Gastrocnemius medialis (tissue), 4 donors: ENCODE results near the gene FCHSD2. TPM values are rescaled to one million over a fixed set of nuclear protein-coding genes. Genes with fewer than 3 reads are reported as not detected.
A peak's percentile ranks its signal among the peaks of the same experiment; 100 is the strongest.
"Not testable (repeated sequence)": the region's sequence is repeated elsewhere in the genome, so short reads cannot be mapped to it uniquely, and the experiment has no call there.

Source experiments
- ATAC-seq, 2 donors: fragments of 150-250 bp; one replicate each; pipeline ENCODE4 v1.9.1; 2016
- DNase-seq, 2 donors: peaks; one replicate each; pipeline ENCODE4 v3.0.0-alpha.2; 2019
- H3K27ac ChIP-seq, 4 donors: fragments of 200-600 bp; sonication (generic); 1 replicate in 1 of 4; 2 replicates in 3 of 4; pipeline ENCODE4 v1.5.1; 2016 to 2018; ENCODE audit warnings: mild to moderate bottlenecking in 2 of 4, moderate library complexity in 1 of 4
- H3K27me3 ChIP-seq, 3 donors: fragments of 200-600 bp; sonication (generic) in 2 of 3; 1 replicate in 1 of 3; 2 replicates in 2 of 3; pipeline versions ENCODE4 v1.5.1 to v1.6.0; 2016 to 2019; ENCODE audit warnings: mild to moderate bottlenecking in 1 of 3, moderate library complexity in 1 of 3
- H3K36me3 ChIP-seq, 2 donors: fragments of 200-600 bp; sonication (generic) in 1 of 2; one replicate each; pipeline ENCODE4 v1.5.1; 2017 to 2018
- H3K4me1 ChIP-seq, 2 donors: fragments of 200-600 bp; sonication (generic) in 1 of 2; one replicate each; pipeline ENCODE4 v1.5.1; 2016 to 2017; ENCODE audit warnings: mild to moderate bottlenecking in 2 of 2
- H3K4me3 ChIP-seq, 4 donors: fragments of 200-600 bp; sonication (generic) in 3 of 4; 1 replicate in 1 of 4; 2 replicates in 3 of 4; pipeline ENCODE4 v1.5.1; 2016 to 2019; ENCODE audit warnings: mild to moderate bottlenecking in 2 of 4
- H3K9me3 ChIP-seq, 3 donors: fragments of 200-600 bp; sonication (generic) in 2 of 3; 1 replicate in 1 of 3; 2 replicates in 2 of 3; pipeline ENCODE4 v1.5.1; 2016 to 2019
- CTCF ChIP-seq, 5 experiments: fragments of 450-650 bp in 3 of 5; fragments of 200-600 bp in 2 of 5; sonication (generic) in 2 of 5; IDR thresholded peaks in 4 of 5; conservative IDR thresholded peaks in 1 of 5; 1 replicate in 4 of 5; 2 replicates in 1 of 5; pipeline ENCODE4 v1.5.1; 2016 to 2019; ENCODE audit warnings: antibody characterized with exemption in 5 of 5, mild to moderate bottlenecking in 3 of 5, moderate library complexity in 3 of 5
- POLR2A ChIP-seq, 2 donors: fragments of 450-650 bp; IDR thresholded peaks; one replicate each; pipeline ENCODE4 v1.6.1; 2017; ENCODE audit warnings: antibody characterized with exemption in 2 of 2, mild to moderate bottlenecking in 2 of 2, moderate library complexity in 2 of 2
- in situ Hi-C, 4 donors: fragments of 200-750 bp; cut with MboI; loops; one replicate each; pipeline versions ENCODE4 v1.15.0 to v1.8.0; 2017; ENCODE audit warnings: low sequenced_read_pairs in 4 of 4
- intact Hi-C: fragments of 100-400 bp; cut with DNase I; formaldehyde crosslinking; loops from one replicate; pipeline ENCODE4 v1.15.1; 2023; ENCODE audit warnings: low total_unique reads
- total RNA-seq, 4 donors: library from RNA; depleted of rRNA; stranded (reverse); fragments of >200 nt; gene quantifications; one replicate each; pipeline versions ENCODE4 v1.1.0 to v1.2.3, GENCODE V29; 2016

Gene FCHSD2
- total RNA-seq, 4 donors from 2014 or later, result 5.6 to 10.0 (median 8.0) TPM

- TF ChIP-seq POLR2A (IDR thresholded peaks at IDR 0.05) (no peak), CTCF (IDR thresholded peaks at IDR 0.05 in 4 of 5, conservative IDR thresholded peaks at IDR 0.05 in 1 of 5) (no peak)
Observed at GRCh38 chr11:72793076-72793424, 349.1 kb downstream of the FCHSD2 start.

GRCh38 chr11:72792437-72793021, 349.6 kb downstream of the FCHSD2 start:
- no peak overlapping the region for H3K4me3 ChIP-seq
- no peaks in the 10 kb centered on the region for H3K9me3 ChIP-seq
- H3K27me3 ChIP-seq, result no peaks in the 10 kb centered on the region
- in situ Hi-C loops (loop anchor here in 2 of 4 donors (5.0 kb wide), 2 partner anchors 65 to 70 kb away; no protein-coding TSS in a partner anchor), intact Hi-C loops (loop anchor here (1.0 kb wide), 4 partner anchors 19 to 67 kb away; partner anchors contain the start of genes ARAP1 and ATG16L2)
- H3K27ac ChIP-seq, result peak overlapping the region; percentile 87 to 98 (median 96)
- DNase-seq (no peak), ATAC-seq (no peak)
- no peak for TF ChIP-seq POLR2A (IDR thresholded peaks at IDR 0.05)
- no peak for TF ChIP-seq CTCF (IDR thresholded peaks at IDR 0.05 in 4 of 5, conservative IDR thresholded peaks at IDR 0.05 in 1 of 5)
- H3K4me1 ChIP-seq, result peaks cover 20 to 29% of the 10 kb centered on the region in 2 donors
- H3K36me3 ChIP-seq, result no peaks in the 10 kb centered on the region

More at GRCh38 chr11:72793076-72793424, 349.1 kb downstream of the FCHSD2 start:
- intact Hi-C loops, result loop anchor here (1.0 kb wide), 4 partner anchors 20 to 68 kb away; partner anchors contain the start of genes ARAP1 and ATG16L2
- ATAC-seq (no peak), DNase-seq (no peak)
- H3K4me3 ChIP-seq, result peak overlapping the region; percentile 64 to 86 (median 75)
- H3K27me3 ChIP-seq, result no peaks in the 10 kb centered on the region
- no peaks in the 10 kb centered on the region for H3K36me3 ChIP-seq
- in situ Hi-C loops, result loop anchor here in 2 of 4 donors (5.0 kb wide), 2 partner anchors 66 to 71 kb away; no protein-coding TSS in a partner anchor
- peaks cover 20 to 29% of the 10 kb centered on the region in 2 donors for H3K4me1 ChIP-seq
- H3K9me3 ChIP-seq, result no peaks in the 10 kb centered on the region
- peak overlapping the region; percentile 87 to 98 (median 96) for H3K27ac ChIP-seq

GRCh38 chr11:72791228-72791627, 350.9 kb downstream of the FCHSD2 start:
- in situ Hi-C loops, result loop anchor here in 2 of 4 donors (5.0 kb wide), 2 partner anchors 64 to 69 kb away; no protein-coding TSS in a partner anchor

GRCh38 chr11:72789493-72790131, 352.5 kb downstream of the FCHSD2 start:
- intact Hi-C loops, result no loop called here
- H3K4me1 ChIP-seq, result peaks cover 20 to 28% of the 10 kb centered on the region in 2 donors
- H3K27me3 ChIP-seq, result no peaks in the 10 kb centered on the region
- peak overlapping the region; percentile 23 to 80 (median 69) for H3K27ac ChIP-seq
- no peak overlapping the region for H3K4me3 ChIP-seq
- ATAC-seq, result peak; percentile 49 to 69
- no peaks in the 10 kb centered on the region for H3K36me3 ChIP-seq
- peak; percentile 77 to 79 for DNase-seq
- no peak for TF ChIP-seq CTCF (IDR thresholded peaks at IDR 0.05 in 4 of 5, conservative IDR thresholded peaks at IDR 0.05 in 1 of 5)
- TF ChIP-seq POLR2A (IDR thresholded peaks at IDR 0.05), result no peak
- H3K9me3 ChIP-seq, result no peaks in the 10 kb centered on the region
- in situ Hi-C loops, result loop anchor here in 3 of 4 donors (5.0 to 10.0 kb wide), 3 partner anchors 62 to 67 kb away; no protein-coding TSS in a partner anchor

More at GRCh38 chr11:72791228-72791627, 350.9 kb downstream of the FCHSD2 start:
- H3K27ac ChIP-seq, H3K9me3 ChIP-seq, H3K27me3 ChIP-seq, H3K4me3 ChIP-seq, intact Hi-C loops, DNase-seq, ATAC-seq, H3K36me3 ChIP-seq: not testable (repeated sequence)
- H3K4me1 ChIP-seq, result peaks cover 20 to 29% of the 10 kb centered on the region in 2 donors

- Histone ChIP-seq H3K27ac (no peak overlapping the region), H3K4me1 (peaks cover 13 to 20% of the 10 kb centered on the region in 2 donors), H3K27me3 (no peaks in the 10 kb centered on the region), H3K9me3 (no peaks in the 10 kb centered on the region), H3K36me3 (no peaks in the 10 kb centered on the region), H3K4me3 (no peak overlapping the region)
- ATAC-seq, result no peak
- no peak for DNase-seq
- TF ChIP-seq POLR2A (IDR thresholded peaks at IDR 0.05) (no peak), CTCF (IDR thresholded peaks at IDR 0.05 in 4 of 5, conservative IDR thresholded peaks at IDR 0.05 in 1 of 5) (no peak)
- in situ Hi-C loops (loop anchor here in 1 of 4 donors (10.0 kb wide), 1 partner anchor 63 kb away; no protein-coding TSS in a partner anchor), intact Hi-C loops (no loop called here)
Observed at GRCh38 chr11:72788241-72788640, 353.9 kb downstream of the FCHSD2 start.
